Upper lobe of left lung (tissue), 6 donors: Measurements from ENCODE around the gene NKX2-4. TPM values are rescaled to one million over a fixed set of nuclear protein-coding genes. Genes with fewer than 3 reads are reported as not detected.

Experiments
- ATAC-seq, 2 donors: fragments of 200-7000 bp; cut with Tn5 transposase; one replicate each; pipeline ENCODE4 v1.9.1; 2022; ENCODE audit warnings: mild to moderate bottlenecking in 2 of 2, moderate library complexity in 2 of 2; ENCODE audit not compliant: low FRiP score in 2 of 2
- DNase-seq, 2 donors: peaks; one replicate each; pipeline ENCODE4 v3.0.0-alpha.2; 2019 to 2020
- H3K27ac ChIP-seq, 4 donors: fragments of 200-600 bp; sonication (generic); one replicate each; pipeline ENCODE4 v1.5.1; 2016 to 2019
- H3K27me3 ChIP-seq, 4 donors: fragments of 200-600 bp; sonication (generic); one replicate each; pipeline ENCODE4 v1.5.1; 2017 to 2019
- H3K36me3 ChIP-seq, 4 donors: fragments of 200-600 bp; sonication (generic); one replicate each; pipeline ENCODE4 v1.5.1; 2016 to 2019
- H3K4me1 ChIP-seq, 4 donors: fragments of 200-600 bp; sonication (generic); one replicate each; pipeline ENCODE4 v1.5.1; 2018 to 2019
- H3K4me3 ChIP-seq, 4 donors: fragments of 200-600 bp; sonication (generic); one replicate each; pipeline ENCODE4 v1.5.1; 2017 to 2019; ENCODE audit warnings: mild to moderate bottlenecking in 2 of 4, moderate library complexity in 1 of 4
- H3K9me3 ChIP-seq, 4 donors: fragments of 200-600 bp; sonication (generic); one replicate each; pipeline ENCODE4 v1.5.1; 2018 to 2019
- CTCF ChIP-seq, 6 experiments: fragments of 450-650 bp in 4 of 6; fragments of 200-600 bp in 2 of 6; sonication (generic) in 2 of 6; IDR thresholded peaks; one replicate each; pipeline ENCODE4 v1.5.1; 2016 to 2019; ENCODE audit warnings: antibody characterized with exemption in 6 of 6
- EP300 ChIP-seq, 4 donors: sonication (generic); formaldehyde crosslinking; IDR thresholded peaks; one replicate each; pipeline ENCODE4 v1.5.1; 2017; ENCODE audit warnings: antibody characterized with exemption in 4 of 4, control low read depth in 2 of 4
- POLR2A ChIP-seq, 4 donors: fragments of 450-650 bp; IDR thresholded peaks; one replicate each; pipeline ENCODE4 v1.5.1; 2016 to 2017; ENCODE audit warnings: antibody characterized with exemption in 4 of 4, mild to moderate bottlenecking in 2 of 4
- POLR2AphosphoS5 ChIP-seq, 2 donors: sonication (generic); formaldehyde crosslinking; IDR thresholded peaks; one replicate each; pipeline ENCODE4 v1.5.1; 2017; ENCODE audit warnings: antibody characterized with exemption in 2 of 2
- WGBS, 2 donors: methylation state at CpG; one replicate each; pipeline ENCODE4 v1.1.5; 2017 to 2018; 5-methylcytosine and 5-hydroxymethylcytosine counted together
- total RNA-seq, 6 donors: library from RNA; depleted of rRNA in 4 of 6; stranded (reverse); fragments of >200 nt in 4 of 6; gene quantifications; one replicate each; pipeline versions ENCODE4 v1.1.0 to v1.2.1, GENCODE V29; 2016 to 2021
- donor health status: DM: no; HTN: no; CAD: no; lungs with moderate emphysema.
- donor health status: DM: no; HTN: yes; CAD: no; lungs with severe emphysema.

Gene NKX2-4
- total RNA-seq, 6 donors from 2014 or later: not detected

- ATAC-seq: no peak
- DNase-seq: no peak
- no peaks in the 10 kb centered on the region for H3K27me3 ChIP-seq
- no peak overlapping the region for H3K4me3 ChIP-seq
- H3K9me3 ChIP-seq: no peaks in the 10 kb centered on the region
- WGBS, 2 donors: 89 to 93% methylated on average over 5 of the region's 5 CpGs
- peaks cover 2 to 68% (median 12%) of the 10 kb centered on the region in 4 donors for H3K36me3 ChIP-seq
- H3K27ac ChIP-seq: no peak overlapping the region
- TF ChIP-seq POLR2A (IDR thresholded peaks at IDR 0.05) (no peak), CTCF (IDR thresholded peaks at IDR 0.05) (no peak), POLR2AphosphoS5 (IDR thresholded peaks at IDR 0.05) (no peak), EP300 (IDR thresholded peaks at IDR 0.05) (no peak)
- H3K4me1 ChIP-seq: no peaks in the 10 kb centered on the region
These were observed 19.1 kb downstream of the NKX2-4 start for GRCh38 chr20:21378259-21378658.

GRCh38 chr20:21377701-21378100 is 19.6 kb downstream of the NKX2-4 start:
- ATAC-seq: no peak
- H3K36me3 ChIP-seq: peaks cover 2 to 65% (median 10%) of the 10 kb centered on the region in 4 donors
- H3K4me1 ChIP-seq: no peaks in the 10 kb centered on the region
- H3K27ac ChIP-seq: no peak overlapping the region
- no peaks in the 10 kb centered on the region for H3K27me3 ChIP-seq
- TF ChIP-seq POLR2AphosphoS5 (IDR thresholded peaks at IDR 0.05) (no peak), CTCF (IDR thresholded peaks at IDR 0.05) (no peak), EP300 (IDR thresholded peaks at IDR 0.05) (no peak), POLR2A (IDR thresholded peaks at IDR 0.05) (no peak)
- DNase-seq: no peak
- 94 to 95% methylated on average over 9 of the region's 9 CpGs for WGBS, 2 donors
- H3K9me3 ChIP-seq: no peaks in the 10 kb centered on the region
- no peak overlapping the region for H3K4me3 ChIP-seq

GRCh38 chr20:21376626-21377025 is 20.7 kb downstream of the NKX2-4 start:
- no peaks in the 10 kb centered on the region for H3K4me1 ChIP-seq
- ATAC-seq (no peak), DNase-seq (no peak)
- TF ChIP-seq CTCF (IDR thresholded peaks at IDR 0.05): no peak
- TF ChIP-seq EP300 (IDR thresholded peaks at IDR 0.05): no peak
- no peak for TF ChIP-seq POLR2A (IDR thresholded peaks at IDR 0.05)
- no peak for TF ChIP-seq POLR2AphosphoS5 (IDR thresholded peaks at IDR 0.05)
- H3K4me3 ChIP-seq: no peak overlapping the region
- H3K36me3 ChIP-seq: peaks cover 2 to 65% (median 5%) of the 10 kb centered on the region in 4 donors
- WGBS, 2 donors: 97 to 98% methylated on average over 3 of the region's 3 CpGs
- no peaks in the 10 kb centered on the region for H3K9me3 ChIP-seq
- no peak overlapping the region for H3K27ac ChIP-seq
- H3K27me3 ChIP-seq: no peaks in the 10 kb centered on the region

GRCh38 chr20:21373436-21373835 is 23.9 kb downstream of the NKX2-4 start:
- Histone ChIP-seq H3K4me1 (no peaks in the 10 kb centered on the region), H3K27ac (no peak overlapping the region), H3K9me3 (no peaks in the 10 kb centered on the region), H3K4me3 (no peak overlapping the region), H3K36me3 (peaks cover 0 to 58% (median 13%) of the 10 kb centered on the region in 4 donors), H3K27me3 (no peaks in the 10 kb centered on the region)
- no peak for DNase-seq
- ATAC-seq: no peak
- TF ChIP-seq CTCF (IDR thresholded peaks at IDR 0.05) (no peak), POLR2A (IDR thresholded peaks at IDR 0.05) (no peak), POLR2AphosphoS5 (IDR thresholded peaks at IDR 0.05) (no peak), EP300 (IDR thresholded peaks at IDR 0.05) (no peak)
- WGBS, 2 donors: 75 to 77% methylated on average over 1 of the region's 1 CpG

- ATAC-seq: no peak
- Histone ChIP-seq H3K36me3 (peaks cover 0 to 61% (median 15%) of the 10 kb centered on the region in 4 donors), H3K9me3 (no peaks in the 10 kb centered on the region), H3K27me3 (no peaks in the 10 kb centered on the region), H3K27ac (no peak overlapping the region), H3K4me3 (no peak overlapping the region), H3K4me1 (no peaks in the 10 kb centered on the region)
- WGBS, 2 donors: 80 to 91% methylated on average over 2 of the region's 2 CpGs
- DNase-seq: no peak
- TF ChIP-seq CTCF (IDR thresholded peaks at IDR 0.05) (no peak), POLR2AphosphoS5 (IDR thresholded peaks at IDR 0.05) (no peak), EP300 (IDR thresholded peaks at IDR 0.05) (no peak), POLR2A (IDR thresholded peaks at IDR 0.05) (no peak)
These were observed 25.3 kb downstream of the NKX2-4 start for GRCh38 chr20:21372016-21372415.
